Measurements from ENCODE around the gene SMAD2. TPM values are rescaled to one million over a fixed set of nuclear protein-coding genes. Genes with fewer than 3 reads are reported as not detected.

The SMAD2 gene
- total and polyA plus RNA-seq, 9 of the 15 experiments (the other 6 are each of a cell fraction or from before 2014, with no cell fraction given) = 9.2 to 49.6 (median 33.7) TPM

- DNase-seq (ENCODE audit: extremely low read depth in 1 of 4, low spot score in 3 of 4) (no peak), ATAC-seq (no peak), FAIRE-seq (no peak)
- no peaks in the 10 kb centered on the region for H3K27me3 ChIP-seq (ENCODE audit: control insufficient read depth in 2 of 2, insufficient read depth in 2 of 2, low read length in 2 of 2)
- no TSS peak for BruUV-seq (replicated peaks)
- ChIA-PET CTCF (ENCODE audit: low intra/inter-chr PET ratio) (interaction anchor here (0.5 kb wide), 1 partner anchor 619 kb away, joined by 3 read pairs; no protein-coding TSS in a partner anchor), POLR2A (no interaction called here)
- H3K9me3 ChIP-seq (replicated peaks; ENCODE audit: control insufficient read depth, insufficient read depth, low read depth, low read length) = no peaks in the 10 kb centered on the region
- H3K9ac ChIP-seq (ENCODE audit: insufficient read depth in 1 of 2, low read depth in 2 of 2, low read length in 2 of 2) = no peak overlapping the region
- H2AFZ ChIP-seq (ENCODE audit: low read depth, low read length) = no peak overlapping the region
- 91% methylated on average over 2 of the region's 2 CpGs for WGBS (ENCODE audit: insufficient coverage, low coverage, missing lambda C conversion rate)
- H3K36me3 ChIP-seq (ENCODE audit: control insufficient read depth, insufficient read depth, low read length) = peaks cover 44% of the 10 kb centered on the region; the same call in 2 of the 3 replicates
- no peak overlapping the region for H3K27ac ChIP-seq (ENCODE audit: extremely low read depth, low read depth, low read length)
- no peak overlapping the region for H3K4me3 ChIP-seq
- no peaks in the 10 kb centered on the region for H3K79me2 ChIP-seq (ENCODE audit: control insufficient read depth, insufficient read depth, low read length)
- H3K9me1 ChIP-seq (ENCODE audit: control insufficient read depth, insufficient read depth, low read length) = peaks cover 2% of the 10 kb centered on the region
- H3K4me1 ChIP-seq (replicated peaks in 1 of 2; ENCODE audit: control insufficient read depth in 2 of 2, insufficient read depth in 2 of 2, low read length in 2 of 2) = no peaks in the 10 kb centered on the region
- intact Hi-C loops (cut with micrococcal nuclease) (no loop called here), in situ Hi-C loops (cut with MboI) (no loop called here)
- H4K20me1 ChIP-seq (replicated peaks; ENCODE audit: control insufficient read depth, insufficient read depth, low read length) = no peaks in the 10 kb centered on the region
- no peak overlapping the region for H3K4me2 ChIP-seq (ENCODE audit: insufficient read depth, low read length)
- no peak for TF ChIP-seq E2F6 (IDR thresholded peaks at IDR 0.05; ENCODE audit: borderline replicate concordance in 1 of 2, extremely low read depth in 1 of 2, insufficient read depth in 1 of 2, insufficient read length in 1 of 2, low read depth in 1 of 2, low read length in 1 of 2, poor library complexity in 1 of 2, severe bottlenecking in 1 of 2)
- no peak for TF ChIP-seq KLF6 (CRISPR knock-in tag; IDR thresholded peaks at IDR 0.05; ENCODE audit: borderline replicate concordance)
- no peak for TF ChIP-seq SLC30A9 (CRISPR knock-in tag; IDR thresholded peaks at IDR 0.05)
- TF ChIP-seq, protein P1, sequence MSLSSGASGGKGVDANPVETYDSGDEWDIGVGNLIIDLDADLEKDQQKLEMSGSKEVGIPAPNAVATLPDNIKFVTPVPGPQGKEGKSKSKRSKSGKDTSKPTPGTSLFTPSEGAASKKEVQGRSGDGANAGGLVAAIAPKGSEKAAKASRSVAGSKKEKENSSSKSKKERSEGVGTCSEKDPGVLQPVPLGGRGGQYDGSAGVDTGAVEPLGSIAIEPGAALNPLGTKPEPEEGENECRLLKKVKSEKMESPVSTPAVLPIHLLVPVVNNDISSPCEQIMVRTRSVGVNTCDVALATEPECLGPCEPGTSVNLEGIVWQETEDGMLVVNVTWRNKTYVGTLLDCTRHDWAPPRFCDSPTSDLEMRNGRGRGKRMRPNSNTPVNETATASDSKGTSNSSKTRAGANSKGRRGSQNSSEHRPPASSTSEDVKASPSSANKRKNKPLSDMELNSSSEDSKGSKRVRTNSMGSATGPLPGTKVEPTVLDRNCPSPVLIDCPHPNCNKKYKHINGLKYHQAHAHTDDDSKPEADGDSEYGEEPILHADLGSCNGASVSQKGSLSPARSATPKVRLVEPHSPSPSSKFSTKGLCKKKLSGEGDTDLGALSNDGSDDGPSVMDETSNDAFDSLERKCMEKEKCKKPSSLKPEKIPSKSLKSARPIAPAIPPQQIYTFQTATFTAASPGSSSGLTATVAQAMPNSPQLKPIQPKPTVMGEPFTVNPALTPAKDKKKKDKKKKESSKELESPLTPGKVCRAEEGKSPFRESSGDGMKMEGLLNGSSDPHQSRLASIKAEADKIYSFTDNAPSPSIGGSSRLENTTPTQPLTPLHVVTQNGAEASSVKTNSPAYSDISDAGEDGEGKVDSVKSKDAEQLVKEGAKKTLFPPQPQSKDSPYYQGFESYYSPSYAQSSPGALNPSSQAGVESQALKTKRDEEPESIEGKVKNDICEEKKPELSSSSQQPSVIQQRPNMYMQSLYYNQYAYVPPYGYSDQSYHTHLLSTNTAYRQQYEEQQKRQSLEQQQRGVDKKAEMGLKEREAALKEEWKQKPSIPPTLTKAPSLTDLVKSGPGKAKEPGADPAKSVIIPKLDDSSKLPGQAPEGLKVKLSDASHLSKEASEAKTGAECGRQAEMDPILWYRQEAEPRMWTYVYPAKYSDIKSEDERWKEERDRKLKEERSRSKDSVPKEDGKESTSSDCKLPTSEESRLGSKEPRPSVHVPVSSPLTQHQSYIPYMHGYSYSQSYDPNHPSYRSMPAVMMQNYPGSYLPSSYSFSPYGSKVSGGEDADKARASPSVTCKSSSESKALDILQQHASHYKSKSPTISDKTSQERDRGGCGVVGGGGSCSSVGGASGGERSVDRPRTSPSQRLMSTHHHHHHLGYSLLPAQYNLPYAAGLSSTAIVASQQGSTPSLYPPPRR (CRISPR knock-in tag; IDR thresholded peaks at IDR 0.05; ENCODE audit: borderline replicate concordance) = no peak
- no peak for TF ChIP-seq ZNF830 (CRISPR knock-in tag; IDR thresholded peaks at IDR 0.05)
- TF ChIP-seq PRMT5 (CRISPR knock-in tag; IDR thresholded peaks at IDR 0.05) = no peak
- TF ChIP-seq KAT8 (IDR thresholded peaks at IDR 0.05; ENCODE audit: low read depth) = no peak
- TF ChIP-seq HOMEZ (CRISPR knock-in tag; IDR thresholded peaks at IDR 0.05) = no peak
- TF ChIP-seq, protein P2, sequence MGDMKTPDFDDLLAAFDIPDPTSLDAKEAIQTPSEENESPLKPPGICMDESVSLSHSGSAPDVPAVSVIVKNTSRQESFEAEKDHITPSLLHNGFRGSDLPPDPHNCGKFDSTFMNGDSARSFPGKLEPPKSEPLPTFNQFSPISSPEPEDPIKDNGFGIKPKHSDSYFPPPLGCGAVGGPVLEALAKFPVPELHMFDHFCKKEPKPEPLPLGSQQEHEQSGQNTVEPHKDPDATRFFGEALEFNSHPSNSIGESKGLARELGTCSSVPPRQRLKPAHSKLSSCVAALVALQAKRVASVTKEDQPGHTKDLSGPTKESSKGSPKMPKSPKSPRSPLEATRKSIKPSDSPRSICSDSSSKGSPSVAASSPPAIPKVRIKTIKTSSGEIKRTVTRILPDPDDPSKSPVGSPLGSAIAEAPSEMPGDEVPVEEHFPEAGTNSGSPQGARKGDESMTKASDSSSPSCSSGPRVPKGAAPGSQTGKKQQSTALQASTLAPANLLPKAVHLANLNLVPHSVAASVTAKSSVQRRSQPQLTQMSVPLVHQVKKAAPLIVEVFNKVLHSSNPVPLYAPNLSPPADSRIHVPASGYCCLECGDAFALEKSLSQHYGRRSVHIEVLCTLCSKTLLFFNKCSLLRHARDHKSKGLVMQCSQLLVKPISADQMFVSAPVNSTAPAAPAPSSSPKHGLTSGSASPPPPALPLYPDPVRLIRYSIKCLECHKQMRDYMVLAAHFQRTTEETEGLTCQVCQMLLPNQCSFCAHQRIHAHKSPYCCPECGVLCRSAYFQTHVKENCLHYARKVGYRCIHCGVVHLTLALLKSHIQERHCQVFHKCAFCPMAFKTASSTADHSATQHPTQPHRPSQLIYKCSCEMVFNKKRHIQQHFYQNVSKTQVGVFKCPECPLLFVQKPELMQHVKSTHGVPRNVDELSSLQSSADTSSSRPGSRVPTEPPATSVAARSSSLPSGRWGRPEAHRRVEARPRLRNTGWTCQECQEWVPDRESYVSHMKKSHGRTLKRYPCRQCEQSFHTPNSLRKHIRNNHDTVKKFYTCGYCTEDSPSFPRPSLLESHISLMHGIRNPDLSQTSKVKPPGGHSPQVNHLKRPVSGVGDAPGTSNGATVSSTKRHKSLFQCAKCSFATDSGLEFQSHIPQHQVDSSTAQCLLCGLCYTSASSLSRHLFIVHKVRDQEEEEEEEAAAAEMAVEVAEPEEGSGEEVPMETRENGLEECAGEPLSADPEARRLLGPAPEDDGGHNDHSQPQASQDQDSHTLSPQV (IDR thresholded peaks at IDR 0.05) = no peak
- TF ChIP-seq ZNF165 (CRISPR knock-in tag; IDR thresholded peaks at IDR 0.05; ENCODE audit: borderline replicate concordance) = no peak
These were observed 84.0 kb downstream of the SMAD2 start for GRCh38 chr18:47846431-47846830.
